CD14-positive monocyte (primary cell): ENCODE results near the gene ACSS1. TPM values are rescaled to one million over a fixed set of nuclear protein-coding genes. Genes with fewer than 3 reads are reported as not detected.
A peak's percentile ranks its signal among the peaks of the same experiment; 100 is the strongest.

Source experiments
- DNase-seq, 3 donors: peaks; one replicate each; pipeline ENCODE4 v3.0.0-alpha.2; 2011 to 2022
- H2AFZ ChIP-seq: 2 replicates; pipeline ENCODE4 v1.6.0; 2012; ENCODE audit warnings: mild to moderate bottlenecking, low read depth, low read length, inconsistent platforms; ENCODE audit not compliant: insufficient read depth, poor library complexity, severe bottlenecking
- H3K27ac ChIP-seq, 2 donors: 1 replicate in 1 of 2; 2 replicates in 1 of 2; pipeline ENCODE4 v1.5.1; 2012 to 2013; ENCODE audit warnings: low read length in 2 of 2, control low read depth in 1 of 2, inconsistent platforms in 1 of 2, low read depth in 1 of 2, mild to moderate bottlenecking in 1 of 2
- H3K27me3 ChIP-seq, 2 donors: one replicate each; pipeline versions ENCODE4 v1.6.0 to v1.6.1; 2011 to 2013; ENCODE audit warnings: low read length in 2 of 2; ENCODE audit not compliant: control insufficient read depth in 2 of 2, insufficient read depth in 2 of 2
- H3K36me3 ChIP-seq, 2 donors: replicated peaks in 1 of 2; 1 replicate in 1 of 2; 2 replicates in 1 of 2; pipeline versions ENCODE4 v1.5.1 to v1.6.1; 2012 to 2013; ENCODE audit warnings: low read length in 2 of 2, control low read depth in 1 of 2, inconsistent platforms in 1 of 2, mild to moderate bottlenecking in 1 of 2; ENCODE audit not compliant: insufficient read depth in 2 of 2, control insufficient read depth in 1 of 2
- H3K4me1 ChIP-seq, 2 donors: 1 replicate in 1 of 2; 2 replicates in 1 of 2; pipeline versions ENCODE4 v1.5.1 to v1.6.1; 2012 to 2013; ENCODE audit warnings: low read length in 2 of 2, control low read depth in 1 of 2, inconsistent platforms in 1 of 2, mild to moderate bottlenecking in 1 of 2, moderate library complexity in 1 of 2; ENCODE audit not compliant: insufficient read depth in 2 of 2, control insufficient read depth in 1 of 2
- H3K4me2 ChIP-seq: replicated peaks from 2 replicates; pipeline ENCODE3; 2012; ENCODE audit warnings: low read length, moderate library complexity, mild to moderate bottlenecking; ENCODE audit not compliant: poor library complexity, severe bottlenecking; ENCODE audit errors: extremely low read depth
- H3K4me3 ChIP-seq, 3 experiments: fragments of 200-600 bp in 1 of 3; sonication (generic) in 1 of 3; replicated peaks in 1 of 3; 1 replicate in 2 of 3; 2 replicates in 1 of 3; pipeline ENCODE4 v1.5.1; 2011 to 2013; ENCODE audit warnings: low read length in 3 of 3, mild to moderate bottlenecking in 3 of 3, control low read depth in 2 of 3, low read depth in 2 of 3, inconsistent platforms in 1 of 3, moderate library complexity in 1 of 3
- H3K79me2 ChIP-seq: 2 replicates; pipeline ENCODE4 v1.6.0; 2012; ENCODE audit warnings: mild to moderate bottlenecking, control low read depth, inconsistent platforms, low read length, moderate library complexity; ENCODE audit not compliant: insufficient read depth
- H3K9ac ChIP-seq: 2 replicates; pipeline ENCODE4 v1.6.0; 2017; ENCODE audit warnings: low read length, mild to moderate bottlenecking; ENCODE audit not compliant: insufficient read depth, poor library complexity, severe bottlenecking
- H3K9me3 ChIP-seq, 2 donors: replicated peaks in 1 of 2; 1 replicate in 1 of 2; 2 replicates in 1 of 2; pipeline versions ENCODE4 v1.5.1 to v1.6.1; 2012 to 2013; ENCODE audit warnings: low read length in 2 of 2, control low read depth in 1 of 2; ENCODE audit not compliant: control insufficient read depth in 1 of 2, insufficient read depth in 1 of 2
- H4K20me1 ChIP-seq: 2 replicates; pipeline ENCODE4 v1.6.0; 2012; ENCODE audit warnings: mild to moderate bottlenecking, low read length, control low read depth, moderate library complexity; ENCODE audit not compliant: insufficient read depth
- H3K27ac Mint-ChIP-seq, 7 donors: one replicate each; pipeline ENCODE4 v1.8.0; 2020; ENCODE audit warnings: mild to moderate bottlenecking in 7 of 7, mixed read lengths in 7 of 7, moderate library complexity in 6 of 7, inconsistent platforms in 2 of 7
- H3K27me3 Mint-ChIP-seq, 3 donors: one replicate each; pipeline ENCODE4 v1.8.0; 2021 to 2022; ENCODE audit warnings: low read depth in 3 of 3, mild to moderate bottlenecking in 3 of 3, mixed read lengths in 3 of 3, moderate library complexity in 3 of 3, inconsistent platforms in 1 of 3
- H3K36me3 Mint-ChIP-seq, 2 donors: one replicate each; pipeline ENCODE4 v1.8.0; 2020; ENCODE audit warnings: mixed read lengths in 2 of 2, inconsistent platforms in 1 of 2, mild to moderate bottlenecking in 1 of 2
- H3K4me1 Mint-ChIP-seq: one replicate; pipeline ENCODE4 v1.8.0; 2020; ENCODE audit warnings: mild to moderate bottlenecking, mixed read lengths
- H3K4me3 Mint-ChIP-seq, 2 donors: one replicate each; pipeline ENCODE4 v1.8.0; 2020; ENCODE audit warnings: mild to moderate bottlenecking in 2 of 2, mixed read lengths in 2 of 2, moderate library complexity in 1 of 2
- H3K9me3 Mint-ChIP-seq, 7 donors: one replicate each; pipeline ENCODE4 v1.8.0; 2020 to 2022; ENCODE audit warnings: mixed read lengths in 7 of 7, mild to moderate bottlenecking in 6 of 7, moderate library complexity in 6 of 7, inconsistent platforms in 2 of 7
- CTCF ChIP-seq: fragments of 200-600 bp; IDR thresholded peaks from one replicate; pipeline ENCODE4 v1.8.0; 2022; ENCODE audit warnings: antibody characterized with exemption, mild to moderate bottlenecking
- WGBS: methylation state at CpG from one replicate; pipeline ENCODE4 v1.1.5; 2013; ENCODE audit warnings: missing lambda C conversion rate; ENCODE audit not compliant: insufficient coverage; 5-methylcytosine and 5-hydroxymethylcytosine counted together
- intact Hi-C, 2 donors: fragments of 100-400 bp; cut with micrococcal nuclease; formaldehyde crosslinking; loops; one replicate each; pipeline versions ENCODE4 v1.15.0 to v1.15.1; 2023
- polyA plus RNA-seq, 3 donors: library from polyadenylated mRNA; depleted of rRNA in 1 of 3; unstranded in 2 of 3; stranded (reverse) in 1 of 3; fragments of 300-500 nt in 2 of 3; fragments of >200 nt in 1 of 3; fragmentation: Illumina TruSeq in 2 of 3; gene quantifications; 1 replicate in 2 of 3; 2 replicates in 1 of 3; pipeline ENCODE4 v1.2.3, GENCODE V29; 2012 to 2021

The ACSS1 gene
- polyA plus RNA-seq, 3 donors = 26.6 to 32.0 (median 27.6) TPM

GRCh38 chr20:24964506-24964840, 93.5 kb downstream of the ACSS1 start:
- WGBS = 94% methylated on average over 9 of the region's 9 CpGs
- peaks cover 0 to 6% (median 0%) of the 10 kb centered on the region in 3 donors for H3K27me3 Mint-ChIP-seq
- H3K4me1 Mint-ChIP-seq = no peaks in the 10 kb centered on the region
- H3K36me3 Mint-ChIP-seq = peaks cover 95 to 97% of the 10 kb centered on the region in 2 donors
- intact Hi-C loops = no loop called here
- H3K4me1 ChIP-seq = no peaks in the 10 kb centered on the region
- no peak overlapping the region for H3K4me2 ChIP-seq
- no peak overlapping the region for H3K9ac ChIP-seq
- no peak for TF ChIP-seq CTCF
- H3K36me3 ChIP-seq = peaks cover 90 to 100% of the 10 kb centered on the region in 2 donors
- no peak overlapping the region for H3K4me3 Mint-ChIP-seq
- H3K27ac ChIP-seq = no peak overlapping the region
- no peak for DNase-seq
- H3K4me3 ChIP-seq = no peak overlapping the region
- H3K27me3 ChIP-seq = no peaks in the 10 kb centered on the region
- no peaks in the 10 kb centered on the region for H3K9me3 ChIP-seq
- H3K79me2 ChIP-seq = no peaks in the 10 kb centered on the region
- no peaks in the 10 kb centered on the region for H3K9me3 Mint-ChIP-seq
- H3K27ac Mint-ChIP-seq = peak overlapping the region in 2 of 7 donors; percentile 14 to 23
- no peak overlapping the region for H2AFZ ChIP-seq
- no peaks in the 10 kb centered on the region for H4K20me1 ChIP-seq

- no peak overlapping the region for H3K4me3 Mint-ChIP-seq
- no peaks in the 10 kb centered on the region for H3K4me1 Mint-ChIP-seq
- WGBS = 97% methylated on average over 20 of the region's 21 CpGs
- Histone ChIP-seq H3K79me2 (no peaks in the 10 kb centered on the region), H3K27ac (no peak overlapping the region), H3K36me3 (peaks cover 90 to 100% of the 10 kb centered on the region in 2 donors), H3K27me3 (no peaks in the 10 kb centered on the region), H2AFZ (no peak overlapping the region), H3K4me2 (no peak overlapping the region), H3K9ac (no peak overlapping the region), H3K4me3 (no peak overlapping the region), H4K20me1 (no peaks in the 10 kb centered on the region), H3K9me3 (no peaks in the 10 kb centered on the region), H3K4me1 (no peaks in the 10 kb centered on the region)
- no peak overlapping the region for H3K27ac Mint-ChIP-seq
- TF ChIP-seq CTCF = no peak
- intact Hi-C loops = no loop called here
- no peak for DNase-seq
- peaks cover 95 to 96% of the 10 kb centered on the region in 2 donors for H3K36me3 Mint-ChIP-seq
- H3K27me3 Mint-ChIP-seq = peaks cover 0 to 6% (median 1%) of the 10 kb centered on the region in 3 donors
- no peaks in the 10 kb centered on the region for H3K9me3 Mint-ChIP-seq
These were observed 94.0 kb downstream of the ACSS1 start for GRCh38 chr20:24963672-24964505.
